IMR-90 (cell line): ENCODE data around the gene GNAI3. TPM values are rescaled to one million over a fixed set of nuclear protein-coding genes. Genes with fewer than 3 reads are reported as not detected.

Experiments
- ATAC-seq: fragments of 200-7000 bp; cut with Tn5 transposase; 2 replicates; pipeline ENCODE4 v1.9.1; 2020; ENCODE audit warnings: low read depth, mild to moderate bottlenecking, moderate library complexity
- BruUV-seq: library from RNA; stranded (reverse); fragments of 400-500 nt; replicated peaks from 2 replicates; lab custom pipeline; 2021; lab: Mats Ljungman, UMichigan
- CTCF ChIA-PET: fragments of 300-600 bp; formaldehyde crosslinking; extraction: SDS; loops from one replicate; lab custom pipeline; 2021; ENCODE audit warnings: antibody characterized with exemption; lab: Yijun Ruan, JAX
- POLR2A ChIA-PET: fragments of 300-600 bp; sonication (Branson Sonifier 250); formaldehyde crosslinking; loops from one replicate; lab custom pipeline; 2022; ENCODE audit warnings: antibody characterized with exemption; ENCODE audit not compliant: unreplicated experiment; lab: Charles Lee
- DNase-seq: peaks from one replicate; pipeline ENCODE4 v3.0.0; 2013
- H2AFZ ChIP-seq: replicated peaks from 2 replicates; pipeline ENCODE3; 2013; ENCODE audit warnings: low read length, mild to moderate bottlenecking; ENCODE audit not compliant: poor library complexity
- H2AK5ac ChIP-seq: 2 replicates; pipeline ENCODE4 v1.6.1; 2013; ENCODE audit warnings: low read depth, low read length, inconsistent platforms
- H2AK9ac ChIP-seq: replicated peaks from 2 replicates; pipeline ENCODE3; 2013; ENCODE audit warnings: mild to moderate bottlenecking, low read depth, low read length, moderate library complexity; ENCODE audit not compliant: poor library complexity
- H2BK120ac ChIP-seq: 2 replicates; pipeline ENCODE4 v1.6.1; 2013; ENCODE audit warnings: low read depth, low read length, inconsistent platforms
- H2BK15ac ChIP-seq: 3 replicates; pipeline ENCODE4 v1.6.1; 2013; ENCODE audit warnings: low read depth, low read length, inconsistent platforms
- H2BK20ac ChIP-seq: 2 replicates; pipeline ENCODE4 v1.6.1; 2013; ENCODE audit warnings: low read depth, mild to moderate bottlenecking, inconsistent platforms, low read length, moderate library complexity
- H2BK5ac ChIP-seq: 2 replicates; pipeline ENCODE4 v1.6.1; 2013; ENCODE audit warnings: mild to moderate bottlenecking, low read depth, low read length, inconsistent platforms; ENCODE audit not compliant: poor library complexity, severe bottlenecking
- H3K14ac ChIP-seq: replicated peaks from 2 replicates; pipeline ENCODE4 v1.6.1; 2013; ENCODE audit warnings: low read depth, low read length, inconsistent platforms
- H3K18ac ChIP-seq: 2 replicates; pipeline ENCODE4 v1.6.1; 2013; ENCODE audit warnings: low read depth, low read length, control low read depth
- H3K23ac ChIP-seq: 2 replicates; pipeline ENCODE4 v1.6.1; 2013; ENCODE audit warnings: low read depth, low read length, inconsistent platforms
- H3K27ac ChIP-seq: 2 replicates; pipeline ENCODE4 v1.5.1; 2013; ENCODE audit warnings: mild to moderate bottlenecking, control low read depth, low read length; ENCODE audit not compliant: insufficient read depth
- H3K27me3 ChIP-seq: 2 replicates; pipeline ENCODE4 v1.6.1; 2013; ENCODE audit warnings: low read length; ENCODE audit not compliant: control insufficient read depth, insufficient read depth
- H3K36me3 ChIP-seq: 2 replicates; pipeline ENCODE4 v1.6.1; 2013; ENCODE audit warnings: low read length, mixed read lengths; ENCODE audit not compliant: control insufficient read depth, insufficient read depth
- H3K4ac ChIP-seq: 2 replicates; pipeline ENCODE4 v1.6.1; 2013; ENCODE audit warnings: low read depth, low read length, inconsistent platforms
- H3K4me1 ChIP-seq: 2 replicates; pipeline ENCODE4 v1.6.1; 2013; ENCODE audit warnings: low read length, mixed read lengths; ENCODE audit not compliant: control insufficient read depth, insufficient read depth
- H3K4me2 ChIP-seq: 2 replicates; pipeline ENCODE4 v1.6.1; 2013; ENCODE audit warnings: low read depth, mild to moderate bottlenecking, control low read depth, low read length, moderate library complexity
- H3K4me3 ChIP-seq: 2 replicates; pipeline ENCODE4 v1.5.1; 2013; ENCODE audit warnings: low read depth, mild to moderate bottlenecking, control low read depth, low read length, moderate library complexity; ENCODE audit not compliant: insufficient read depth
- H3K56ac ChIP-seq: 2 replicates; pipeline ENCODE4 v1.6.1; 2013; ENCODE audit warnings: low read length, inconsistent platforms; ENCODE audit not compliant: insufficient read depth; ENCODE audit errors: extremely low read depth
- H3K79me1 ChIP-seq, 2 experiments: 2 replicates each; pipeline ENCODE4 v1.6.1; 2013; ENCODE audit warnings: low read length in 2 of 2, inconsistent platforms in 1 of 2, low read depth in 1 of 2
- H3K9ac ChIP-seq: 2 replicates; pipeline ENCODE4 v1.6.1; 2013; ENCODE audit warnings: low read depth, low read length, control low read depth
- H3K9me1 ChIP-seq: 2 replicates; pipeline ENCODE4 v1.6.1; 2013; ENCODE audit warnings: low read length, inconsistent platforms; ENCODE audit not compliant: insufficient read depth
- H3K9me3 ChIP-seq: 2 replicates; pipeline ENCODE4 v1.6.1; 2013; ENCODE audit warnings: low read length; ENCODE audit not compliant: control insufficient read depth, insufficient read depth
- H4K20me1 ChIP-seq: 2 replicates; pipeline ENCODE4 v1.6.1; 2013; ENCODE audit warnings: low read length, inconsistent platforms; ENCODE audit not compliant: insufficient read depth
- H4K5ac ChIP-seq: 2 replicates; pipeline ENCODE4 v1.6.1; 2013; ENCODE audit warnings: mild to moderate bottlenecking, low read depth, low read length, control low read depth
- H4K8ac ChIP-seq, 2 experiments: 2 replicates each; pipeline ENCODE4 v1.6.1; 2013; ENCODE audit warnings: low read depth in 2 of 2, low read length in 2 of 2, control low read depth in 1 of 2, inconsistent platforms in 1 of 2
- H4K91ac ChIP-seq: 2 replicates; pipeline ENCODE4 v1.6.1; 2013; ENCODE audit warnings: low read depth, low read length, inconsistent platforms; ENCODE audit not compliant: insufficient read depth
- BHLHE40 ChIP-seq: fragments of 150-350 bp; IDR thresholded peaks from 2 replicates; pipeline ENCODE4 v1.6.1; 2016; ENCODE audit warnings: mild to moderate bottlenecking, low read depth, low read length
- CEBPB ChIP-seq: IDR thresholded peaks from 2 replicates; pipeline ENCODE4 v1.6.1; 2012; ENCODE audit warnings: low read depth, low read length, improper control_type of control experiment
- CHD1 ChIP-seq: IDR thresholded peaks from 2 replicates; pipeline ENCODE4 v1.6.1; 2012; ENCODE audit warnings: low read depth, low read length, improper control_type of control experiment
- ELK1 ChIP-seq: fragments of 150-350 bp; IDR thresholded peaks from 2 replicates; pipeline ENCODE4 v1.6.1; 2016; ENCODE audit warnings: low read depth, mild to moderate bottlenecking, low read length, moderate library complexity, borderline replicate concordance
- POLR2A ChIP-seq: IDR thresholded peaks from 2 replicates; pipeline ENCODE4 v1.6.1; 2012; ENCODE audit warnings: mild to moderate bottlenecking, low read depth, low read length
- RCOR1 ChIP-seq: IDR thresholded peaks from 2 replicates; pipeline ENCODE4 v1.6.1; 2012; ENCODE audit warnings: mild to moderate bottlenecking, low read length, improper control_type of control experiment; ENCODE audit not compliant: insufficient replicate concordance
- RFX5 ChIP-seq: IDR thresholded peaks from 2 replicates; pipeline ENCODE4 v1.8.0; 2012; ENCODE audit warnings: low read depth, mild to moderate bottlenecking, low read length, moderate library complexity
- WGBS, 2 experiments: methylation state at CpG; one replicate each; pipeline versions ENCODE4 v1.1.5 to v1.1.7; 2013; ENCODE audit warnings: missing lambda C conversion rate in 2 of 2; ENCODE audit not compliant: insufficient read length in 1 of 2; ENCODE audit errors: extremely low coverage in 2 of 2; 5-methylcytosine and 5-hydroxymethylcytosine counted together
- dilution Hi-C: fragments of 300-500 bp; cut with HindIII; formaldehyde crosslinking; loops from one replicate; pipeline ENCODE4 v1.14.3; 2018; ENCODE audit warnings: low sequenced_read_pairs; ENCODE audit not compliant: unreplicated experiment
- in situ Hi-C: fragments of 300-500 bp; cut with MboI; formaldehyde crosslinking; loops from 3 replicates; pipeline ENCODE4 v1.14.3; 2019; ENCODE audit warnings: low sequenced_read_pairs, inconsistent platforms, mixed read lengths
- intact Hi-C: fragments of 100-400 bp; cut with micrococcal nuclease; formaldehyde crosslinking; loops from 2 replicates; pipeline ENCODE4 v1.10.0; 2022
- polyA plus RNA-seq, 3 experiments: library from polyadenylated mRNA; depleted of rRNA; stranded (reverse); fragments of >200 nt; gene quantifications; 2 replicates each; pipeline ENCODE4 v1.2.3, GENCODE V29; 2012; ENCODE audit warnings: low replicate concordance in 1 of 3
- total RNA-seq: library from RNA; depleted of rRNA; stranded (reverse); fragments of >200 nt; gene quantifications from 2 replicates; pipeline ENCODE4 v1.2.3, GENCODE V29; 2012

GNAI3 gene
- total and polyA plus RNA-seq, 2 of the 4 experiments (the other 2 are of a cell fraction), result 5.9 to 14.9 TPM

GRCh38 chr1:109658533-109659042, 110.2 kb downstream of the GNAI3 start:
- H4K5ac ChIP-seq, result no peak overlapping the region
- in situ Hi-C loops, result no loop called here
- H4K20me1 ChIP-seq, result no peaks in the 10 kb centered on the region

More at GRCh38 chr1:109658533-109659042, 110.2 kb downstream of the GNAI3 start:
- WGBS, 2 experiments, result no CpG with 5 or more reads among the region's 3 CpGs
- CTCF ChIA-PET, result no interaction called here
- TF ChIP-seq BHLHE40 (no peak), RFX5 (no peak), CEBPB (no peak), ELK1 (no peak), POLR2A (no peak), CHD1 (no peak), RCOR1 (no peak)
- Histone ChIP-seq H3K9me1 (peaks cover 11% of the 10 kb centered on the region), H2AK5ac (no peak overlapping the region), H4K8ac (no peak overlapping the region), H2AK9ac (no peak overlapping the region), H3K27me3 (no peaks in the 10 kb centered on the region), H2AFZ (no peak overlapping the region), H3K4me1 (peaks cover 1% of the 10 kb centered on the region), H4K91ac (no peak overlapping the region), H2BK5ac (no peak overlapping the region), H3K79me1 (peaks cover 0 to 10% of the 10 kb centered on the region in 2 experiments; a peak in 3 of 4 replicates), H3K9ac (no peak overlapping the region), H3K4ac (no peak overlapping the region), H3K4me3 (no peak overlapping the region), H2BK15ac (no peak overlapping the region), H3K14ac (no peak overlapping the region), H3K9me3 (no peaks in the 10 kb centered on the region), H3K4me2 (no peak overlapping the region), H3K27ac (no peak overlapping the region), H3K18ac (no peak overlapping the region), H3K56ac (no peak overlapping the region), H3K23ac (no peak overlapping the region), H2BK120ac (no peak overlapping the region), H3K36me3 (peaks cover 16% of the 10 kb centered on the region; the same call in 1 of the 2 replicates), H2BK20ac (no peak overlapping the region)
- dilution Hi-C loops, result no loop called here
- DNase-seq, result no peak
- ATAC-seq, result no peak
- POLR2A ChIA-PET, result no interaction called here
- intact Hi-C loops, result no loop called here
- BruUV-seq, result no TSS peak
